NCI-H187 treated with DMSO at 0.1 percent for 48 hours (cell line): Measurements from ENCODE around the gene TLR3.
"Not testable (repeated sequence)": the region's sequence is repeated elsewhere in the genome, so short reads cannot be mapped to it uniquely, and the experiment has no call there.

Source experiments
- DNase-seq: peaks from one replicate; lab custom pipeline; 2025; lab: John Stamatoyannopoulos, UW

Gene TLR3

DNA sequence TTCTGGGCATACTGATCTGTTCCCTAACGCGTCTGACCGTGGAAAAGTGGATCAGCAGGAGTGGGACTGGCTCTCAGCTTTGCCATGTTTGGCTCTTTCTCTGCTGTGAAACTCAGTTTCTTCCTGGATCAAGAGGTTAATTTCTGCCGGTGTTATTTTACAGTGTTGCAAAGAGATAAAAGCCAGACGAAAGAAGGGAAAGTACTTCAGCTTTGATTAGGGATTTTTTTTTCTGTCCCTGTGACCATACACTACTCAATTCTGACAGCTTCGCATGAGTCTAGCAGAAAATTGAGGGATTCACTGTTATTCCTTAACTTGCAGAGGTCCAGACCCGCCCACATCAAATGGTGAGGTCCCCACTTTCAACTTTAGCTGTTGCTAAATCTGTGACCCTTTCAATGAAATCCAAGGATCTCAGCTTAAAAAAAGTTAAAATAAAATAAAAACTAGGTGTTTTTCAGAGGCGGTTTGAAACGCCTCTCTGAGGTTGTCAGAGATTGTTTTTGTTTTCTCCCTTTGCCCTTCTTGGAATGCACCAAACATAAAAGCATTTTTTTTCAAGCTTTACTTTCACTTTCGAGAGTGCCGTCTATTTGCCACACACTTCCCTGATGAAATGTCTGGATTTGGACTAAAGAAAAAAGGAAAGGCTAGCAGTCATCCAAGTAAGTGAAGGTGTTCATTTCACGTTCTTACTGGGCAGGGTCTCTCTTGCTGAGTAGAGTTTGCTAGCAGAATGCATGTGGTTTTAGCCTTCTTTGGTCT, at the start of gene TLR3:
Gene TLR3 (plus strand): TSS at position 576 of the 768 bp plus-strand sequence. CDS start 7,464 bp downstream, outside the sequence.
- DNase-seq, result no peak

DNA sequence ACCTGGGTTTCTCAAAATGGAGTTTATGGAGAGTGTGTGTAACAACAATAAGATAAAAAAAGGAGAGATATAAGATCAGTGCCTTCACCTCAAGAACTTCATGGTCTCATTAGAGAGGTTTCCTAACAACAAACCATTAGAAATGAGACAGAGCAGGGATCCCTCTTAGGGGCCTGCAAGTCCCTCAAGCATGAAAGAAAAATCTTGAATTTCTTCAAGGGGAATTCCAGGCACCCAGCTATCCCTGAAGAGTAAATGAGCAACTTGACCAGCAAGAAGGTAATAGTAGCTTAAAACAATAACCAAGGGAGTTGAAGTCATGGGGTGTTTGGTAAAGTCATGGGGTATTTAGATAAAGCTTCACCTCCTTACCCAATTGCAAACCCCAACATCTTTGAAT, 49.7 kb upstream of the TLR3 start:
- DNase-seq, result no peak

DNA sequence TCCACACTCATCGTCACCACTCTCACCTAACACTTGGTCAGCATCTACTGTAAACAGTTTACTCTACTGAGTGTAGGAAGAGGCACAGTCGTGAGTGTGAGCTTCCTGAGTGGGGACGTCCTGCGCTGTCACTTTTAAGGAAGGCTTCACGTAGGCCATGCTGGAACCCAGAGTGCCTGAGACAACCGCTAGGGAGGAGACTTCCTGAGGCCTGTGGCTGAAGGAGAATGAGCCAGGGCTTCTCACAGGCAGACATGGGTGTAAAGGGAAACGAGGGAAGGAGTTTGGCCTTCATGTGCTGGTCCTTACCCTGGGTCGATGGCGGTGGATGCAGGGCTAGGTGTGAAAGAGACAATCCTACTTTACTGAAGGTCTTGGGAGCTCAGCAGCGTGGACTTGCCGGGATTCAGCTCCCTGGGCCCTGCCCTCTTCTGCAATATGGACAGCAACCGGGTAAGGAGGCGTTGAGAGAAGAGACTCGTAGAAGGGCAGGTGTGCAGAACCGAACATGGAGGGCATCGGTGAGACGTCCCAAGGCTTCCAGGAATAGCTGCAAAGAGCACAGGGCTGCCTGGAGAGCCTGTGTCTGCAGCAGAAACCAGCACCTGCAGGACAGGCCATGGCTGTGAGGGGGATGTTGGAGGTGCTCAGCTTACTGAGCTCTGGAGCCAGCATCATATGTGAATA, 48.7 kb upstream of the TLR3 start:
- no peak for DNase-seq

DNA sequence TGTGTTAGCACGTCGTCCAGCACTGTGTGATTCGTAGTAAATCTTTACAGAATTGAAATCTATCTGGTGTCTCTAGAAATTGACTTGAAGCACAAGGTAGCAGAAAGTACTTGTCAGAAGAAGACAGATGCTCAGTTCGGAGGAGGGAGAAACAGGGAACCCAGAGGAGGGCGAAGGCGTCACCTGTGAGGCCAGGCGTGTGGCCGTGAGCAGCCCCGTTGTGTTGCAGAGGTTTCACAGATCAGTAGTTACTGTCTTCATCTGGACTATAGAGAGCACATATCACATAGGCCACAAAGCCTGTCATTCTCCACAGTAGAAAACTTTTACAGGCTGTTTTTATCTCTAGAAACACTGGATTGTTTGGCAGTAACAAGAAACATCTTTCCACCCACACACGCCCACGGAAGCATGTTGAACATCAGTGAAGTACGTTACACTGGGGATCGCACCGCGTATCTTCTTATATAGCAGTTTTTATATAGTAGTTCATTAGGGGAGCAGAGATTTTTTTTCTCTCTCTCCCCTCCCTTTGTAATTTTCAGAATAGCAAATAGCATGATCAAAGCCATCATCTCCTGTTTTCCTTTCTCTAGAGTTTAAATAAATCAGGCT, 48.1 kb upstream of the TLR3 start:
- DNase-seq, result no peak

DNA sequence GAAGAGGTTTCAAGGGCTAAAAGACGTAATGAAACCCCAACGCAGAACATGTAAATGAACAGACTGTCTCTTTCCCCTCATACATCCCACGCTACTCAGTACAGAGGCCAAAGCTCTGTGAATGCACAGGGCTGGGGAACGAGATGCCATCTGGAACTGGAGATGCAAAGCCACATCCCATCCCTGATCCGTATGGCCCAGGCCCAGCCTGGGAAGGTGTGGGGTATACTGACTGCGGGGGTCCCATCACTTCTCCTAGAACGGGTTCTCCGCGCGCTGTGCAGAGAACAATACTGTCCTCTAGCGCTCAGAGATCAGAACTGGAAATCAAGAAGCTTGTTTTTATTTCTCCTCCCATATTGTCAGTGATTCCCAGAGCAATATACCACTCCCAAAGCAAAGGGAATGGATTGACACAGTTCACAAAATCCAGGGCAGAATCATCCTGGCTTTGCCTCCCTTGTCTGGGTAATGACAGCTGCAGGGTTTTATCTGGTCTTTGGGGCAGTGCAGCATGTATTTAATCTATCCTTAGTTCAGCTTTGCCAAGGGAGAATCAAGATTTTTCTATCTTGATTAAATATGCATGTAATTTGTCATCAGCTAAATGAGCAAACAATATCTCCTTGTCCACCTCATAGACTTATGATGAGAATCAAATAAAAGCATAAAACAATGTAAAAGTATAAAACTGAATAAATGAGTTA, 47.3 kb upstream of the TLR3 start:
- no peak for DNase-seq

DNA sequence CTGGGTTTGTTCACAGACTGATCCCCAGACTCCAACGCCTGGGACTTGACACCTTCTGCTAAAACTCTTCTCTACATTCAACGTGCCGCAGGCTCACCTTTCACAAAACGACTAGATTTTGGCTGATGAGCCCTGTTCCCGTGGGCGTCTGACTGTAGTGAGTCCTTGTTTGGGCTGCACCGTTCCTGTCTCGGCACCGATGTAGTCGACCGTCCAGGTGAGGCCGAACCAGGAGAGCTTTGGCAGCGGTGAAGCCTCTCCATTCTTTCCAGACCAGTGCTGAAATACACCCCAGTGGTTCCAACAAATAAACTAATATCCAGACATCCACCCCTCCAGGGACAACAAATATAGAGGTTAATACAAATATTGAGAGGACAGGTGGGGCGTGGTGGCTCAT, 45.0 kb upstream of the TLR3 start:
- DNase-seq, result no peak

DNA sequence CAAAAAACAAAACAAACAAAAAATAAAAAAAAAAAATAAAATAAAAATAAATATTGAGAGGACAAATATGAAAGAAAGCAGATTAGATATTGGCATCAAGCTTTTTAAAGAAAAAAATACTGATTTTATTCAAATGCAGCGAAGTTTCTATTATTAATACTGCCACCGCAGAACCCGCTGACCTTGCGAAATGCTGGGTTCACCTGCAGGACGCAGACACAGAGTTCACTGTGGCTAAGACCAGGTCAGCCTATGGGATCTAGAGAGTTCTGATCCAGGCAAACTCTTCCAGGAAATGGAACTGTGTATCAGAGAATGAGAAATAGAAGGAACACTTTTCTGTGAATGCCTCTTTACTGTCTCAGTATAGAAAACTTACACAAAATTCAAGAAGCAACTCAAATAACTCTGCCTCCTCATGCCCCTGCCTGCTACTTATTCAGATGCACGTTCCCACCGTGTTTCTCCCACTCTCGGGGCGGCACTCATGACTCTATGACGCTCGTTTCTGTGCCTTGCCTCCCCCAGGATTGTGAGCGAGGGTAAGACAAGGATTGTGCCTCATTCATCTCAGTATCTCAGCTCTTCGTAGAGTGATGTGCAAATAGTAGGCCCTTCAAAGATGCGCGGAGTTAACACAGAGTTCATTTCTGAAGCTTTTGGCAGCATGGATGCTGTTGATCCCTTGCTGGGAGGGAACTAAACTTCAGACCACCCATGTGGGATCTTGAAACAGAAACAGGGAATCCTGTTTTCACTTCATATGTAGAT, 44.1 kb upstream of the TLR3 start:
- DNase-seq, result no peak

DNA sequence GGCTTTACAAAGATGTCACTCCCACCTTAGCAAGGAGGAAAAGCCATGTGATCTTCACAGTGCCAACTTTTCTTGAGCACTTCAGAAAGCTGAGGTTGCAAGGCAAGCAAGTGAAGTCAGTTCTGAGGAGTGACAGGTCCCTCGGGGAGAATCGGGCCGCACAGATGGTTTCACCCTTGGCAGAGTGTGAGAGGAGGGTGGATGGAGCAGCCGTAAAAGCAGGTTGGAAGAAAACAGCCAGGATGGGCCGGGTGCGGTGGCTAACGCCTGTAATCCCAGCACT, 43.6 kb upstream of the TLR3 start:
- no peak for DNase-seq

DNA sequence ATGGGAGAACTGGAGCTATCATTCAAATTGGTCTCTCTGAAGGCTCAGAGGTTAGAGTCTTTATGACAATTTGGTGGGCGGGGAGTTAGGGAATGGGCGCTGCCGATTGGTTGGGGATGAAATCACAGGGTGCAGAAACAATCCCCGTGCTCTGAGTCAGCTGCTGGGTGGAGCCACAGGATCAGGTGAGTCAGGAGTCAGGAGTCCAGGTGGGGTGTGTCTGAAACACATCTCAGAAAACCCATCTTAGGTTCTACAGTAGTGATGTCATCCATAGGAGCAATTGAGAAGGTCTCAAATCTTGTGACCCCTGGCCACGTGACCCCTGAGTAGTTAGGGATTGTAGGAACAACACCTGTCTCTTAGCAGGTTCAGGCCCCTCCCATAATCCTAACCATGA, 41.6 kb upstream of the TLR3 start:
- DNase-seq, result no peak

DNA sequence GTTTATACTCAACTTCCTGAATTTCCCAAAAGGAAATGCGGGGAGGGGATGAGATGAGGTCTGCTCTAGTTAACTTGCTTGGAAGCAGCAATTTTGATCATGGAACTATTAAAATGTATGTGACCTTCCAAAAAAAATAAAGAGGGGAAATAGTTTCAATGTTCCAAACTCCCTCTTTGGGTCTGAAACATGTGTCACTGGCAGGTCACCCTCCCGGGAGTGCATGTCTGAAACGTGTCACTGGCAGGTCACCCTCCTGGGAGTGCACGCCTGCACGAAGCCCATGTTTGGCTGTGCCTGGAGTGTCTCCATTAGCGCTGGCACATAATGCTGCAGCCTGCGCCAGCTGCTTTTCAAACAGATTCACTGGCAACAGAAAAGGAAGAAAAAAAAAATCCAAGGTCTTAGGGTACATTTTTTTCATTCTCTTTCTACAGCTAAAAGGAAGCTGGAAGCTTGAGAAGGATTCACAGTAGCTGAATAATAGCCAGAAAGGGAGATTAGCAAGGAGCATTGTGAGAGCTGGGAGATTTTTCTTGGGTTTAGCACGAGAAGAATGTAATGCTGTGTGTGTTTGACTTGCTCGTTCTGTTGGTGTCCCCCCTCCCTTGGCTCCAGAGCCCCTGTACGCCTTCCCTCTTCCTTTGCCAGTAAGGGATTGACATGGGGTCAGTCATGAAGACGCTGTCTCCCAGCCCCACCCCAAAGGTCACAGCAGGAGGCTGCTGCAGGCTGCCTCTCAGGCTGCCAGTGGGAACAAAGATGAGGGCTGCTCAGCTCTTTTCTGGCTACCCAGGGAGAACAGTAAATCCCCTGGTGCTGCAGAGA, 39.2 kb upstream of the TLR3 start:
- no peak for DNase-seq

DNA sequence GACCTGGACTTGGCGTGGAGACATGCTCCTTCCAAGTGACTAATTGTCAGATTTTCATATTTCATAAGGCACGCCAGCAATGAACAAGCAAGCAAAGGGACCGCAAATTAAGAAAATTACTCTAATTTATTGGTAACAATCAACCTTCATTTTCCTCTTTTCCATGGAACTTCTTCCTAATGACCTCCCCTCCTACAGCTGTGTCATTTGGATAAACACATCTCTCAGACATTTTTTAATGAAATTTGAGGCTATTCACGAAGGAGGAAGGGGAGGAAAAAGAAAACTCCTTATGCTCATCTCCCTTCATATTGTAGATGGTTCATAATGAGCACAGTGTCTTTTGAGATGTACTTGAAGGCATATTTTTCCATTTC, 38.6 kb upstream of the TLR3 start:
- no peak for DNase-seq

DNA sequence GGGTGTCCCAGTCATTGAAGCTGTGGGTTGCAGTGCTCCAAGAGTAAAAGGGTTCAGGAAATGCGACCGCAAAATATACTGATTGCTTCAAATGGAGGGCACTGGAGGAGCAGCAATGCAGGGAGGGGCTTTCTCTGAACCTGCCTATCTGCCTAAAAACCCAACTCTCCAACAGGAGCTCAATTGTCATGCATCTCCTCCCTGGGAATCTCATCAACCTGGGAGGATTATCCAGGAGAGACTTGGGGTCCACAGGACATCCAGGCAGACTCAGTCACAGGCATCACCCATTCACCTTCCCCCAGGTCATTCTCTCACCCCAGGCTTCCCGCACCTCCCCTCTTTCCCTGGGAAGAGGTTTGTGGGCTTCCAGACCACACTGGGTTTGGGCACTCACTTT, 38.2 kb upstream of the TLR3 start:
- DNase-seq, result no peak

DNA sequence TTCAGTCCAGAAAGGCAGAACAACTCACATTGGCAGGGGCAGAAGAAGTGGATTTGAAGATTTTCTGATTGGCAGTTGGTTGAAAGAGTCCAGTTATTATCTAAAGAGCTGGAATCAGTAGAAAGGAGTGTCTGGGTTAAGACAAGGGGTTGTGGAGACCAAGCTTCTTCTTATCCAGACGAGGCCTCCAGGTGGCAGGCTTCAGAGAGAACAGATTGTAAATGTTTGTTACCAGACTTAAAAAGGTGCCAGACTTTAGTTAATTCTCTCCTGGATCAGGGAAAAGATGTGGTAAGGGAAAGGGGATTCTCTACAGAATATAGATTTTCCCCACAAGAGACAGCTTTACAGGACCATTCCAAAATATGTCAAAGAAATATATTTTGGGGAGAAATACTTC, 36.7 kb upstream of the TLR3 start:
- DNase-seq, result no peak

DNA sequence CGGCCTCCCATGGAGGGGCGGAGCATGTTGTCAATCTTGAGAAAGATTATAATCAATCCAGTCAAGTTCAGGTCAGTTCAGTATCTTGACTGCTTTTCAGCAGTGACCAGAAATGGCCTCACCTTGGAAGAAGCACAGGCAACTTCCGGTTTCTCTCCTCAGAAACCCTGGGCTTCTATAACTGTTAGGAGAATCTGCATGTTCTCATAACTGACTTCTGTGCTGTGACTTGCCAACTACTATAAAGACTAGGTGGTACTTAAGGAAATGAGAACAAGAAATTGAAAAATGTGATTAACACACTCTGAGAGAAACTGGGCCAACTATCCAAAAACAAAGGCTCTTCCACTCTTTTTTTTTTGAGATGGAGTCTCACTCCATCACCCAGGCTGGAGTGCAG, 35.9 kb upstream of the TLR3 start:
- DNase-seq, result no peak

DNA sequence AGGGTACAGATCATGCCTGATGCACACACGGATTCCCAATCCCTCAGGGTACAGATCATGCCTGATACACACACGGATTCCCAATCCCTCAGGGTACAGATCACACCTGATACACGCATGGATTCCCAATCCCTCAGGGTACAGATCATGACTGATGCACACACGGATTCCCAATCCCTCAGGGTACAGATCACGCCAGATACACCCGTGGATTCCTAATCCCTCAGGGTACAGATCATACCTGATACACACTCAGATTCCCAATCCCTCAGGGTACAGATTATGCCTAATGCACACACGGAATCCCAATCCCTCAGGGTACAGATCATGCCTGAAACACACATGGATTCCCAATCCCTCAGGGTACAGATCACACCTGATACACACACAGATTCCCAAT, 34.3 kb upstream of the TLR3 start:
- DNase-seq, result not testable (repeated sequence)

DNA sequence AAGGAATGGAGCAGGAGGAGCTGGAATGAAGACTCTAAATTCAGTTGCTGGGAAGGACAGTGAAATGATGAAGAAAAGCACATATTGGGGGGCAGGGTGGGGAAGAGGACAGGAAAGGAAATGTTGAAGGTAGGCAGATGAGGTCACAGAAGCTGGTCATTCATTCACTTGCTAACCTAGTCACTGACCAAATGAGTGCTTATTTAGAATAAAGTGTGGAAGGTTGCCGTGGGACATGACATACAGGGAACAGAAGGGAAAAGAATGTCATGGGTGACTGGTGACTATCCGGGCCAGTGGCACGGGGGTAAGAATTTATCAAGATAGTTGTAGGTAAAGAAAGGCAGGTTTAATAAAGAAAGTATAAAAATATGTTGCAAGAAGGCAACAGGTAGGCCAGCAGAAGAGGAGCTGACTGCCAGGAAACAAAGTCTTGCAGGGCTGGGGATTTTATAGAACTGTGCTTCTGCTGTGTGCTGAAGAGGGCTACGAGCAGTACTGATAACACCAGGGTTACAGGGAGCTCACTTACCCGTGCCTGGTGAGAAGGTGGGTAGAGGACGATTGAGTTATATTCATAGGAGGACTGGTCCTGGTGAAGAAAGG, 31.9 kb upstream of the TLR3 start:
- DNase-seq, result no peak

DNA sequence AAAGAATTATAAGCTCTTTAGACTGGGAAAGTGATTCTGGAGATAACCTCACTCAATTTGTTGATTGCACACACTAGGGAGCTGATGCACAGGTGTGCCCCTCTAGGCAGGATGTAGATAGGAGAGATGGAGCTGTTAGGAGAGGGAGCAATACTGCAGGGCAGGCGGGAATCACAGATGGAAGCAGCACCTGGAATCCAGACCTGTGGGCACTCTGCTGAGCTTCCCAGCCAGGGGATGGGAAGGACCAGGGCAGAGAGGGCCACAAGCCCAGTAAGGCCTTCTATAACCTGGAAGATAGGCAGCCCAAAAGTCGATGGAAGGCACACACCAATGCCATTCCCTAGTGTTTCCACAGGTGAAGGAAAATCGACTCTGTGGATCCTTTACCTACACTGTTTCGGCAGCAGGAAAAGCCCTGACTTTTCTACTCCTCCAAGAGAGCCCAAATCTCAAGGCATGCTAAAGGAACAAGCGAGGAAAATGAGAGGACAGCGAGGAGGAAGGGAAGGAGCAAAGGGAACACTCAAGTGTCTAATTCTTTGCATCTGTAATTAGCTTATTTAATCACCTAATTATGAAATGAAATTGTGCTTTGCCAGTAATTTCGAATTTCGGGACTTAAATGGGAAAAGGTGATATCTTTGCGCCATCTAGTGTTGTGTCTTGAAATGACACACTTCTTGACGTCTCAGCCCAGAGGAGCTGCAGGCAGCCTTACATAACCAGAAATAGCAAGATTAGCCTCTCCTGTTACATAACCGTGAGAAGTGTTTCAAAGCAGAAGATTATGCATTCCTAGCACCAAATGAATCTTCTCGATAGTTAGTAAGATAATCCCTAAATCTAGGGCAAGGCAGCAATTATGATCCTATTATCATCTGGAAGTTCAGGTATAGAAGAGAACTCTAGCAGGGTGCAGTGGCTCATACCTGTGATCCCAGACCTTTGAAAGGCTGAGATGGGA, 31.0 kb upstream of the TLR3 start:
- no peak for DNase-seq

DNA sequence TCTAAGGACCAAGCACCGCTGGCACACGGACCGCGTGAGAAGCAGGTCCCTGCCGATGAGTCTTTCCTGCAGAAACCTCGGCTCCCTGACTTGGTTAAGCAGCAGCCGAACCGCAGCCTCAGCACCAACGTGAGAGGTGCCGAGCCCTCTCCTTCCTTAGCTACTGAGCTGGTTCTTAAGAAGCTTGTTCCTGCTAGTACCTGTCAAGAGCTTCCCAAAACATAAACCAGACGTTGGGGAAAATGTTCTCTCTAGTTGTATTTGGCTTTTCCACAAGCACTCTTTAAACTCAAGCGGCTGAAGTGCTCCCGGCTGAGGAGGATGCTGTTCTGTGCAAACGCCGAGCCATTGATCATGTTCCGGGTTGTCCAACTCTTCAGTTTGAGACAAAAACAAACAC, 29.3 kb upstream of the TLR3 start:
- no peak for DNase-seq

DNA sequence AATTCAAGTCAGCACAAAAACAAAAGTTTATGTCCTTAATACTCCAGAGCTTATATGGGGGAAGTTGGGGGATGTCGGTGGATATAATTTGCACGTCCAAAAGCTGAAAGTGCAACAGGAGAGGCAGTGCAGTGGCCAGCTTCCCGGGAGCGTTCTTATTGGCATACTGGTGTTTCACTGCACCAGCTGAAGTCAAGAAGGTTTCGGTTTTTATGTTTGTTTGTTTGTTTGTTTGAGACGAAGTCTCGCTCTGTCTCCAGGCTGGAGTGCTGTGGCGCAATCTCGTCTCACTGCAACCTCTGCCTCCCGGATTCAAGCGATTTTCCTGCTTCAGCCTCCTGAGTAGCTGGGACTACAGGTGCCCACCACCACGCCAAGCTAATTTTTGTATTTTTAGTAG, 28.6 kb upstream of the TLR3 start:
- DNase-seq, result no peak

DNA sequence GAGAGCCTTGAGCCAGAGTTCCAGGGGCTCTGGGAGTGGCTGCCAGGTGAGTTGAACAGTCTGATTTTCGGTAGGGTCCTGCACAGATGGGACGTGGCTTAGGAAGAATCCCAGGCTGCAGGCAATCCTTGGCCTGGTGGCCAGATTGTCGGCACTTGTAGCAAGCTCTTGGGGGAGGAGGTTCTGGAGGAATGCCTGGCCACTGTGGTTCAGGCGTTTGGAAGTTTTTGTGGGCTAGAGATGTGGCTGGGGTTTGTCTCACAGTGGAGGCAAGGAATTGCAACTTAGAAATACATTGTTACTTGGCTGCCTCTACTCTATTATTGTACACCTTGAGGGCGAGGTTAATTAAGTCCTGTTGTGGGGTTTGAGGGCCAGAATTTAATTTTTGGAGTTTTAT, 21.5 kb upstream of the TLR3 start:
- DNase-seq, result not testable (repeated sequence)
